HG03025 (cell line): Measurements from ENCODE around the gene PCAT6.
A peak's percentile ranks its signal among the peaks of the same experiment; 100 is the strongest.
"Not testable (repeated sequence)": the region's sequence is repeated elsewhere in the genome, so short reads cannot be mapped to it uniquely, and the experiment has no call there.

Experiments used
- ATAC-seq: cut with Tn5 transposase; IDR thresholded peaks from one replicate; pipeline ENCODE4 v1.9.1; 2021; ENCODE audit warnings: mild to moderate bottlenecking, moderate library complexity; ENCODE audit not compliant: unreplicated experiment, low FRiP score

The PCAT6 gene

DNA sequence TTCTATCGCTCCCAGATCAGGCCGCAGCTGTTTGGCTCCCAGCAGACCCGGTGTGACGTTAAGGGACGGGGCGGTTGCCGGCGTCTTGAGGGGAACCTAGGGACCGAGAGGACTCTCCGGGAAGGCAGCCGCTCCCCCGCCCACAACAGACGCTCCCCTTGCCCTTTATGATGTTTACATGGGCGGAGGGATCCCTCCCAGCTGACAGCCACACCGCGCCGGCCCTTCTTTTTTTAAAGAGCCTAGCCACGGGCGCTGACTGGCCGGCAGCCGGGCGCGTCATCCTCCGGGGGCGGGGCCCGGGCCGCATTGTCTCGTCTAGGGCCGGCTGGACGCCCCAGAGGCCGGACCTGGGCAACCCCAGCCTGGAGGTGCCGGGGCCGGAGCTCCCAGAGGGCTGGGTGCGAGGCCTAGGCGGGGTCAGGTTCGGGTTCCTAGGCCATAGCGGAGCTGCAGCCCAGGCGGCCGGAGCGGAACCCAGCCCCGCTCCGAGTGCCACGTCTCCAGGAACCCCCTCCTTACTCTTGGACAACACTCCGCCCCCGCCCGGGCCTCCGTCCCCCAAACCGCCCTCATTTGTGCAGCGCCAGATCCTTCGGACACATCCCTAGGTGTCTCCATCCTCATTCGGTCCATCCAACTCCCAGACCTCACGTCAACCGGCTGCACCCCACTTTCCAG lies at the start of gene PCAT6:
Gene PCAT6, plus strand, starts transcription at position 340 of the 681 bp plus-strand sequence.
- peak; percentile 58 for ATAC-seq

DNA sequence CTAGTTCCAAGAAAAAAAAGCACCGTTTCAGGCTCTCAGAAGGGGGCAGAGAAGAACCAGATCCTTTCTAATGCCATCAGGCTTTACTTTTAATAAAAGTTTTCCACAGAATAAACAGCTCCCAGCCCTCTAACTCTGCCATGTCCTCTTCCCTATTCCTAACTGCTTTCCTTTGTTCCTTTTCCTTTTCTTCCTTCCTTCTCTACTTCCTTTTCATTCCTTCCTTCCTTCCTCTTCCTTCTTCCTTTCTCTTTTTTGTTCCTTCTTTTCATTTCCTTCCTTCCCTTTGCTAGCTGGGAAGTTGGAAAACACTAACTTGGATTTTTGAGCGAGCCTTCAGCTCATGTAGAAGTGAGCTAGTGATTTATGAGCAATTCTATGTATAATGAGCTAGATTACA lies 48.7 kb upstream of the PCAT6 start:
- no peak for ATAC-seq

GRCh38 chr1:202765721-202766120 lies 45.0 kb upstream of the PCAT6 start:
- no peak for ATAC-seq

- ATAC-seq, result no peak
These were observed 40.6 kb upstream of the PCAT6 start for GRCh38 chr1:202770135-202770534.

DNA sequence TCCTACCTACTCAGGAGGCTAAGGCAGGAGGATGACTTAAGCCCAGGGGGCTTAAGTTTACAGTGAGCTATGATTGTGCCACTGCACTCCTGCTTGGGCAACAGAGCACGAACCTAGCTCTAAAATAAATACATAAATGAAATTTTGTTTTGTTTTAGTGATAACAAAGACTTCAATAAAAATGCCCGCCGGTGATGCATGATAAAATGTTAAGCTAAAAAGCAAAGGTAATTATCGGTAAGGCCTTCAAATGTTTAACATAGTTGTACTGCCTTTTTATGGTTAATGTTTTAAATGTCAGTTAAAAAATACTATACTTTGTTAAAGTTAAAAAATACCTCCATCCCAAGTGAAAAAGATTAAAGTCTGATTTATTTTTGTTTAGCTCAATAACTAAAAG lies 29.6 kb upstream of the PCAT6 start:
- ATAC-seq, result no peak

- no peak for ATAC-seq
These were observed 23.9 kb upstream of the PCAT6 start for GRCh38 chr1:202786804-202787203.

DNA sequence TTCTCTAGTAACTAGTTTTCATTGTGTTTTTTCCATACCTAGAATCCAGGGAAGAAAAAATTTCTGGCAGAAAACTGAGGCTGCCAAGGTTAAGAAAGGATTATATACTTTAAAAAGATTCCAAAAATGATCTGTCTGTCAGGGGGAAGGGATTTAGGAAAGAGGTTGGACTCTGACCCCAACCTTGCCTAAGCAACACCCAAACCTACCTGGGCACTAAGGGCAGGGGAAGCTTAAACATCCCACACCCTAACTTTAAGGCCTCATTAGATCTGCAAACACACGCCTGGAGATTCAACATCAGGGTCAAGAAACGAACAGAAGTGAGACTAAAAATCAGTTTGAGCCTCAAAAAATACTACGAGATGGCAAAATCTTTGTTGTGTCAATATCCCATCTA lies 22.0 kb upstream of the PCAT6 start:
- ATAC-seq, result no peak

GRCh38 chr1:202791077-202791747 lies 19.5 kb upstream of the PCAT6 start:
- ATAC-seq, result no peak

DNA sequence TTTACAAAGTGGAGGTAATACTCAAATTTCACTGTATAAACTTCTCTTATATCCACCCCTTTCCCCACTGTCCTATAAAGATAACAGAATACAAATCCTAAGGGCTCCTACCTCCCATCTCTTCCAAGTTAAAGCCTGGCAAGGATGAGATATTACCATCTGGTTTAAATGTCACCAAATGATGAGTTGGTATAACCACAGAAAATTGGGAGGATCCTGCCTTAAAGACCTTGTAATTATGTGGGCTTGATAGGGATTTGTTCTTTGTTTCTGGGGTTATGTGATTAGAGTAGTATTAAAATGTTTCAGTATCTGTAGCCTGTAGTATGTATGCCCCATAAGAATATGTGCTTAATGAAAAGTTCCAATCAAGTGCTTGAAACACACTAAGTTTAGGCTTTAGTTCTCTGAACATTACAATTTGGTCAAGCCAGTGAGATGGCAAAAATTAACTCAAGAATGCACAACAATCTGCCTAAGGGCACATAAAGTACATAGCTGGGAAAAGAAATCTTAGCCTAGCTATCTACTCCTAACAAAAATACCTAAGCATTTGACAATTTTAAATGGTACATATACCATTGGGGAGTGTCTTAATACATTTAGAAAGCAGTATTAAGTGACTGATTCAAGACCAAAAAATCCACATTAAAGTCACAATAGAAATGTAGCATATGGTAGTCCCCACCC lies 16.6 kb upstream of the PCAT6 start:
- ATAC-seq, result no peak

DNA sequence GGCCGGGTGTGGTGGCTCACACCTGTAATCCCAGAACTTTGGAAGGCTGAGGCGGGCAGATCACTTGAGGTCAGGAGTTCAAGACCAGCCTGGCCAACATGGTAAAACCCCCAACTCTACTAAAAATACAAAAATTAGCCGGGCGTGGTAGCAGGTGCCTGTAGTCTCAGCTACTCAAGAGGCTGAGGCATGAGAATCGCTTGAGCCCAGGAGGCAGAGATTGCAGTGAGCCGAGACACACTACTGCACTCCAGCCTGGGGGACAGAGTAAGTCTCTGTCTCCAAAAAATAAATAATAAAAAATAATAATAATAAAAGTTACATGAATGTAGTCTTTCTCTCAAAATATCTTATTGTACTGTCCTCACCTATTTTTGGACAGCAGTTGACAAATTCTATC lies 15.8 kb upstream of the PCAT6 start:
- ATAC-seq, result not testable (repeated sequence)

DNA sequence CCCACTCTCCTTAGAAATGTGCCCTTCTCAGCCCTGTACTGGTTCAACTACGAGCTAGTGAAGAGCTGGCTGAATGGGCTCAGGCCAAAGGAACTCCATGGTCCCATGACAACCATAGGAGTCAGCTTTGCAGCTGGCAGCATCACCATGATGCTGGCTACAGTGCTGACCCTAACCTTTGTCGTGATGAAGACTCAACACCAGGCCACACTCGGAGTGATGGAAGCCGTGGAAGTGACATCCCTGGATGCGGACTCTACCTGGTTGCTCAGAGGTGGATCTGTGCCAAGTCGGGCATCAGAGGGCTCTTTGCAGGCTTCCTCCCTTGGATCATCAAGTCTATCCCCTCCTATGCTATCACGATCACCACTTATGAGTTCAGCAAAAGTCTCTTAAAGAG lies 14.1 kb upstream of the PCAT6 start:
- ATAC-seq, result no peak

DNA sequence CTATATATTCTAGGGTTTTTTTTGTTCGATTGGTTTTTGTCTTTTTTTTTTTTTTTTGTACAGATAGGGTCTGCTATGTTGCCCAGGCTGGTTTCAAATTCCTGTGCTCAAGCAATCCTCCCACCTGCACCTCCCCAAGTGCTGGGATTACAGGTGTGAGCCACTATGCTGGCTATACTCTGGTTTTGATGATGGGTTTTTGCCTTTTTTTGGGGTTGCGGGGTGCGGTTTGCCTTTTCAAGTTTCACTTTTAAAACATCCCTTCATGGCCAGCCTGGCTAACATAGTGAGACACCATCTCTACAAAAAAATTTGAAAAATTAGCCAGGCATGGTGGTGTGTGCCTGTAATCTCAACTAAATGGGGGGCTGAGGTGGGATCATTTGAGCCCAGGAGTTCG lies 12.5 kb upstream of the PCAT6 start:
- ATAC-seq, result no peak

DNA sequence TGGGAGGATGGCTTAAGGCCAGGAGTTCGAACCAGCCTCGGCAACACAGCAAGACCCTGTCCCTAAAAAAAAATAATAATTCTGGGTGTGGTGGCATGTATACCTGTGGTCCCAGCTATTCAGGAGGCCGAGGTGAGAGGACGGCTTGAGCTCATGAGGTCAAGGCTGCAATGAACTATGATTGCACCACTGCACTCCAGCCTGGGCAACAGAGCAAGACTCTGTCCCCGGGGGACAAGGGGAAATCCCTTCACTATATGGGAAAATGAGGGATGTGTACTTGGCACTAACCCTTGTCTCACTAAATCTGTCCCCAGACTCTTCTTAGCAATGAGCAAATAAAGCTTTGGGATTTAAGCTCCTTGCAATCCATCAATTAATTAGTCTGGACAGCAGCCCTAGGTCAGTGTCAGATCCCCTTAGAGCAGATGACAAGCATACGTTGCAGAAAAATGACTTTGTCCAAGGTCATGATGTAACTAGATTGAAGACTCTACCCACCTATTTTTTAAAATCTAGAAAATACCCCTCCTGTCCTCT lies 11.9 kb upstream of the PCAT6 start:
- ATAC-seq, result no peak

DNA sequence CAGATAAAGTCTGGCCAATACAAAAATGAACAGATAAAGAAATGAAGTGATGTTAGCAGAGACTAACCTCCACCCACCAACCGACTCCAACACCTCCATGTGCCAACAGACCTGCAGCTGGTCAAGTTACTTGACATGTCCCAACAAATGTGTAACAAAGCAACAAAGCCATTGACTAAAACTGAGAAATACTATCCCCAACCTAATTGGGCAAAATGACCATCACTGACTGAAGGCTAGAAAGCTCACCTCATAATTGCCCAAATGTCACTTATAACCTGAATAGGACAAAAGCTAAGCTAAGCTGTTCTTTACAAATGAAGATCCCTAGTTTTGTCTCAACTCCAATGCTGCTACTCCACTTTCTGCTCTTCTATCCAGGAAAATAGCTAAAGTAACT lies 10.0 kb upstream of the PCAT6 start:
- no peak for ATAC-seq

DNA sequence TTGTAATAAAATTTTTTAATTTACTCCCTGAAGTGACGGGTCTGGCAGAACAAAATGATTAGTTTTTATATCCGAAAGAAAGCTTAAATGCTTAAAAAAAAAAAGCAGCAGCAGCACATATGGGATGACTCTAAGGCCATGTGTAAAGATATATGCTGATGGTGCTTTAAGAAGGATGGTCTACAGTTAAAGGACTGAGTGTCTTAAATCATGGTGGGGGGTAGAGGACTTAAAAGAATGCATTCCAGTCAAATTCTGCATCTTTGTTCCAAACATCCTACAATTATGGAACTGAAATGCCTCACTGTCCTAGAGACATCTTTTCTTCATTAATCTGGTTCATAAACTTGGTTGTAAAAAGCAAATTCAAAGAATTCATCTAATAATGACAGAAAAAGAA lies 9.6 kb upstream of the PCAT6 start:
- ATAC-seq, result no peak

GRCh38 chr1:202802034-202802433 lies 8.7 kb upstream of the PCAT6 start:
- no peak for ATAC-seq

DNA sequence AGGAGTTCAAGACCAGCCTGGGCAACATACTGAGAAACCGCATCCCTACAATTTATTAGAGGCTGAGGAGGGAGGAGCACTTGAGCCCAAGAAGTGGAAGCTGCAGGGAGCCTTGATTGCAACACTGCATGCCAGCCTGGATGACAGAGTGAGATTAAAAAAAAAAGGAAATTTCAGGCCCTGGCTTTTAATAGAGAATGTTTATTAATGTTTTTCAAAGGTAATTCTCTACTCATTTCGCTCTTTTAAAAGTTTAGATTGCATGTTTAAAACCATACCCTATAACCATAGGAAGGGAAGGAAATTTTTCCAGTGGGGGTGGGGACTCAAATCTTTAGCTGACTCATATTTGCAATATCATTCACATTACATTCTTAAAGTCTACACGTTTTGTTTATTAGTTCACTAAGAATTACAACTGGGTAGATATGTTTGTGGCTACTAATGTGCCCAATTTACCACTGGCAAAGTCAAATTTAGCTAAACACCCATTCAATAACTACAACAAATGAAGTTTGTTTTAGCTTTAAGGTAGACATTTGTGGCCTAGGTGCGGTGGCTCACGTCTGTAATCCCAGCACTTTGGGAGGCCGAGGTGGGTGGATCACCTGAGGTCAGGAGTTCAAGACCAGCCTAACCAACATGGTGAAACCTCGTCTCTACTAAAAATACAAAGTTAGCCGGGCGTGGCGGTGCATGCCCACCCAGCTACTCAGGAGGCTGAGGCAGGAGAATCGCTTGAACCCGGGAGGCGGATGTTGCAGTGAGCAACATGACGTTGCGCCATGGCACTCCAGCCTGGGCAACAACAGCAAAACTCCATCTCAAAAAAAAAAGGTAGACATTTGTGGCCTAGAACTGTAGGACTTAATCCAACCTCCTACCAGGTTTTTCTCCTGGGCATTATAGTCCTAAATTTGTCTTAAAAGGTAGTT lies 7.5 kb upstream of the PCAT6 start:
- ATAC-seq, result no peak

DNA sequence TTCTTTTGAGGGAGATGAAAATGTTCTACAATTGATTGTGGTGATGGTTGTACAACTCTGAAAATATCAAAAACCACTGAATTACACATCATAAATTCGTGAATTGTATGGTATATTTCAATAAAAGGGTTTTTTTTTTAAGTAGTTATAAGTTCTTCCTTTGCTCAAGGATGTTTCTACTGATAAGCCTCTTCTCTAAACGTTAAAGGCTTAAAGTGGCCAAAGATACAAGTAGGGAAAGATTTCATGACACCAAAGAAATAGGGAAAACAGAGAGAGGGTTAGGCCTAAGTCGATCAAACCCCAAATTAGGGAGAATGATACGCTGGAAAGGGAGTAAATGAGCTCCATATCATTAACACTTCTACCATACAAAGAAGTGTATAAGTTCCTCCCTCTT lies 6.6 kb upstream of the PCAT6 start:
- ATAC-seq, result no peak

GRCh38 chr1:202805886-202806844 lies 4.6 kb upstream of the PCAT6 start:
- no peak for ATAC-seq
